GM10248 (cell line): Measurements from ENCODE around the gene NDUFV2.

Source experiments
- CTCF ChIA-PET: fragments of 300-600 bp; sonication (Branson Sonifier 250); formaldehyde crosslinking; extraction: SDS; loops from one replicate; lab custom pipeline; 2021; ENCODE audit warnings: antibody characterized with exemption; lab: Yijun Ruan, JAX
- POLR2A ChIA-PET: fragments of 350-650 bp; sonication (Branson Sonifier 250); formaldehyde crosslinking; extraction: SDS; loops from one replicate; lab custom pipeline; 2020; ENCODE audit warnings: antibody characterized with exemption; lab: Yijun Ruan, JAX
- DNase-seq: peaks from one replicate; pipeline ENCODE4 v3.0.0; 2012; ENCODE audit errors: extremely low spot score
- TF ChIP-seq, protein P1 (sequence below): IDR thresholded peaks from 2 replicates; pipeline ENCODE4 v1.5.1; 2012; ENCODE audit warnings: mild to moderate bottlenecking, low read depth; ENCODE audit errors: extremely low read depth, missing control alignments, control extremely low read depth

The NDUFV2 gene

DNA sequence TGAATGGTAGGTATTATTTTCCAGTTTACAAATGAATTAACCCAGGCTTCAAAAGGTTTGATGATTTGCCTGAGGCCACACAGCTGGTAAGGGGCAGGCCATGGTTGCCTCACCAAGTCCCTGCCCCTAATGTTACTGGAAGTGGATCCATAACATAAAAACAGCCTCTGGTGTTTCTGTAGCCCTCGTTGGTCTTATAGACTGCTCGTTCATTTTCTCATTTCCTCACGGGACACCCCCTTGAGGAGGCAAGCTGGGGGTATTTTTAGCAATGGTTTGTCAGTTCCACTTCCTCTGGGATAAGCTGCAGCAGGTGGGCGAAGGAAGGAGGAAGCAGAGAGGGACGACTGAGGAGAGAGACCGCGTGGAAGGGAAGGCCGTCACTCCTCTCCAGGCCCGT, 32.9 kb upstream of the NDUFV2 start:
- no peak for DNase-seq
- TF ChIP-seq, protein P1, sequence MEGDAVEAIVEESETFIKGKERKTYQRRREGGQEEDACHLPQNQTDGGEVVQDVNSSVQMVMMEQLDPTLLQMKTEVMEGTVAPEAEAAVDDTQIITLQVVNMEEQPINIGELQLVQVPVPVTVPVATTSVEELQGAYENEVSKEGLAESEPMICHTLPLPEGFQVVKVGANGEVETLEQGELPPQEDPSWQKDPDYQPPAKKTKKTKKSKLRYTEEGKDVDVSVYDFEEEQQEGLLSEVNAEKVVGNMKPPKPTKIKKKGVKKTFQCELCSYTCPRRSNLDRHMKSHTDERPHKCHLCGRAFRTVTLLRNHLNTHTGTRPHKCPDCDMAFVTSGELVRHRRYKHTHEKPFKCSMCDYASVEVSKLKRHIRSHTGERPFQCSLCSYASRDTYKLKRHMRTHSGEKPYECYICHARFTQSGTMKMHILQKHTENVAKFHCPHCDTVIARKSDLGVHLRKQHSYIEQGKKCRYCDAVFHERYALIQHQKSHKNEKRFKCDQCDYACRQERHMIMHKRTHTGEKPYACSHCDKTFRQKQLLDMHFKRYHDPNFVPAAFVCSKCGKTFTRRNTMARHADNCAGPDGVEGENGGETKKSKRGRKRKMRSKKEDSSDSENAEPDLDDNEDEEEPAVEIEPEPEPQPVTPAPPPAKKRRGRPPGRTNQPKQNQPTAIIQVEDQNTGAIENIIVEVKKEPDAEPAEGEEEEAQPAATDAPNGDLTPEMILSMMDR, result no peak
- ChIA-PET POLR2A (no interaction called here), CTCF (interaction anchor here (1.1 to 2.2 kb wide), 4 partner anchors 14 to 447 kb away, joined by 3 to 6 read pairs (median 4); no protein-coding TSS in a partner anchor)

DNA sequence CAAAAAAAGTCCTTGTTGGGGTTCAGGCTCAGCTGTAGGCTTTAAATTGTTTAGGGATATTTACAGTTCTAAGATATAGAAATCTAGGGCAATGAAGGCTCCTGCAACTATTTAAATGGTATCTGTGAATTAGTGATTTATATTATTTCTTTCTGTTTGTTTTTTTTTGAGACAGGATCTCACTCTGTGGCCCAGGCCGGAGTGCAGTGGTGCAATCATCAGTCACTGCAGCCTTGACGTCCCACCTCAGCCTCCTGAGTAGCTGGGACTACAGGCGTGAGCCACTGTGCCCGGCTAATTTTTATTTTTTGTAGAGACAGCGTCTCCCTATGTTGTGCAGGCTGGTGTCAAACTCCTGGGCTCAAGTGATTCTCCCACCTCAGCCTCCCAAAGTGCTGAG, 32.3 kb upstream of the NDUFV2 start:
- CTCF ChIA-PET, result interaction anchor here (0.7 to 2.2 kb wide), 5 partner anchors 13 to 447 kb away, joined by 3 to 6 read pairs (median 3); no protein-coding TSS in a partner anchor
- DNase-seq, result no peak
- TF ChIP-seq, protein P1, result no peak
- POLR2A ChIA-PET, result no interaction called here

- ChIA-PET POLR2A (no interaction called here), CTCF (interaction anchor here (0.8 to 1.2 kb wide), 3 partner anchors 14 to 58 kb away, joined by 3 read pairs; no protein-coding TSS in a partner anchor)
- TF ChIP-seq, protein P1, result no peak
- DNase-seq, result no peak
Observed at GRCh38 chr18:9079818-9080528, 22.5 kb upstream of the NDUFV2 start.

GRCh38 chr18:9081940-9082339, 20.6 kb upstream of the NDUFV2 start:
- TF ChIP-seq, protein P1, result no peak
- ChIA-PET POLR2A (no interaction called here), CTCF (interaction anchor here (1.9 to 2.2 kb wide), 4 partner anchors 8 to 15 kb away, joined by 6 to 16 read pairs (median 8); no protein-coding TSS in a partner anchor)
- no peak for DNase-seq

DNA sequence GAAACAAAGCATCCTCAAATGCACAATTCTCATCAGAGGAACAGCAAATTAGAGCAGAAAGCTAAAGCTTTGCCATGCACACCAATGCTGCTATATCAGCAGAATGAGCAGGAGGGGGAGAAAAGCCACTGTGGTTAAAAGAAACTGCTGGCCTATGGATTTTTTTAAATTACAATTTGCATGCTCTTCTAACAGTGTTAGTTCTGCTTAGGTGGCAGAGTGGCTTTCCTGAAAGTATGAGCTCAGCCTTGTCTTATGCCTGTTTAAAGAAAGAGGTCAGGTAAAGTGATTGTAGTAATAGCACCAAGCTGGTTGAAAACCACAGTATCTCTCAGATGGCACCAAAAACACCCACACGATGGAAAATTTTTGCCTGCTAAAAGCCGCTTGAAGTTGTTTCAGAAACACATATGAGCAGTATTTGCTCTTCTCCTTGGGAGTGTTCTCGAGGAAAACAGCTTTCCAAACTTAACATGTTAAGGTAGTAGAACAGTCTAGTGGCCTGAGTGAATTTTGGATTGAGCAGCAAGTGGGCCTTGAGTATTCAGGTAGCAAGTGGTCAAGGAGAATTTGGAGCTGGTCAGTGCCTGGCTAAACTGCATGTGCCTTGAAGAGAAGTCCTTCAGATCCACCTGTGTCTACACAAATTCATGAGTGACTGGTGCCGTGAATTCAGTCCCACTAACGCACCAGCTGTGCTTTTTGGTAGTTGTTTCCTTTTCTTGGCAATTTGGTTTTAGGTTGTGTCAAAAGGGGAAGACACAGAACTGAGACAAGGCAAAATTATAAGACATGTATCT, 19.6 kb upstream of the NDUFV2 start:
- ChIA-PET POLR2A (interaction anchor here (0.5 kb wide), 1 partner anchor 90 kb away, joined by 3 read pairs; no protein-coding TSS in a partner anchor), CTCF (interaction anchor here (1.0 to 2.2 kb wide), 10 partner anchors 8 to 434 kb away, joined by 3 to 16 read pairs (median 6); no protein-coding TSS in a partner anchor)
- TF ChIP-seq, protein P1, result no peak
- peak; percentile 54 for DNase-seq

GRCh38 chr18:9086015-9086414, 16.5 kb upstream of the NDUFV2 start:
- CTCF ChIA-PET, result interaction anchor here (1.9 kb wide), 1 partner anchor 13 kb away, joined by 12 read pairs; no protein-coding TSS in a partner anchor

More at GRCh38 chr18:9086015-9086414, 16.5 kb upstream of the NDUFV2 start:
- POLR2A ChIA-PET, result no interaction called here
- DNase-seq, result no peak
- TF ChIP-seq, protein P1, result no peak
